Ascending aorta (tissue), 2 donors: ENCODE data around the gene NBEAL1. TPM values are rescaled to one million over a fixed set of nuclear protein-coding genes. Genes with fewer than 3 reads are reported as not detected.

Source experiments
- DNase-seq, 2 donors: peaks; one replicate each; pipeline ENCODE4 v3.0.0-alpha.2; 2019; ENCODE audit warnings: low spot score in 2 of 2
- H3K27ac ChIP-seq, 2 donors: fragments of 200-600 bp; sonication (generic); one replicate each; pipeline ENCODE4 v1.5.1; 2016 to 2017; ENCODE audit warnings: mild to moderate bottlenecking in 1 of 2
- H3K27me3 ChIP-seq: fragments of 200-600 bp; sonication (generic); one replicate; pipeline ENCODE4 v1.5.1; 2017
- H3K36me3 ChIP-seq, 2 donors: fragments of 200-600 bp; sonication (generic); one replicate each; pipeline ENCODE4 v1.5.1; 2016
- H3K4me1 ChIP-seq, 2 donors: fragments of 200-600 bp; sonication (generic); one replicate each; pipeline ENCODE4 v1.5.1; 2016 to 2017; ENCODE audit warnings: mild to moderate bottlenecking in 1 of 2
- H3K4me3 ChIP-seq, 2 donors: fragments of 200-600 bp; sonication (generic); one replicate each; pipeline ENCODE4 v1.5.1; 2016 to 2017; ENCODE audit warnings: mild to moderate bottlenecking in 1 of 2
- H3K9me3 ChIP-seq, 2 donors: fragments of 200-600 bp; sonication (generic); one replicate each; pipeline ENCODE4 v1.5.1; 2016
- CTCF ChIP-seq, 3 experiments: fragments of 200-600 bp in 2 of 3; fragments of 450-650 bp in 1 of 3; sonication (generic) in 2 of 3; IDR thresholded peaks; one replicate each; pipeline ENCODE4 v1.5.1; 2016 to 2019; ENCODE audit warnings: antibody characterized with exemption in 3 of 3, mild to moderate bottlenecking in 1 of 3, moderate library complexity in 1 of 3
- intact Hi-C: fragments of 100-400 bp; cut with DNase I; formaldehyde crosslinking; loops from one replicate; pipeline ENCODE4 v1.15.1; 2023
- total RNA-seq: library from RNA; depleted of rRNA; stranded (reverse); fragments of >200 nt; gene quantifications from one replicate; pipeline ENCODE4 v1.1.0, GENCODE V29; 2016

Gene NBEAL1
- total RNA-seq, 1 donor from 2014 or later, result 33.0 TPM

GRCh38 chr2:203164311-203164935 is 149.7 kb downstream of the NBEAL1 start:
- no peak overlapping the region for H3K4me3 ChIP-seq
- peaks cover 0 to 5% of the 10 kb centered on the region in 2 donors for H3K4me1 ChIP-seq
- H3K36me3 ChIP-seq, result peaks cover 25 to 69% of the 10 kb centered on the region in 2 donors
- no peak for DNase-seq
- H3K27ac ChIP-seq, result peak overlapping the region; percentile 77 to 86
- H3K9me3 ChIP-seq, result no peaks in the 10 kb centered on the region
- no peaks in the 10 kb centered on the region for H3K27me3 ChIP-seq
- intact Hi-C loops, result no loop called here
- no peak for TF ChIP-seq CTCF (IDR thresholded peaks at IDR 0.05)

DNA sequence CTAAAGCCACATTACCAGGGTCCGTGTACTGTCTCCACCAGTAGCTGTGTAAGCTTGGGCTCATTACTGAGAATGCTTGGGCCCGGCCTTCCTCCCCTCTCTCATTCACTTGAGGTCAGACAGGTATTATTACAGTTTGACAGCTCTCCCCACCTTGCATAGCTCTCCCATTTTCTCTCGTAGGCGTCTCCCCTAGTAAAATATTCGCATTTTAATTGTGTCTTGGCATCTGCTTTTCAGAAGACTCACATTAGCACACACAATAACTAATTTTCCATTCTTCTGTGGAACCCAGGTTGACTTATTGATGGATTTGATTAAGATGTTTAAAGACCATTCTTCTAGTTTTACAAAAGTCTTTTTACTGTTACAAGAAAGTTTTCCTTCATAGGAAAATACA is 153.1 kb downstream of the NBEAL1 start:
- H3K4me1 ChIP-seq, result peaks cover 0 to 5% of the 10 kb centered on the region in 2 donors
- H3K27ac ChIP-seq, result no peak overlapping the region
- DNase-seq, result no peak
- H3K4me3 ChIP-seq, result no peak overlapping the region
- intact Hi-C loops, result no loop called here
- H3K36me3 ChIP-seq, result peaks cover 40 to 64% of the 10 kb centered on the region in 2 donors
- no peak for TF ChIP-seq CTCF (IDR thresholded peaks at IDR 0.05)
- no peaks in the 10 kb centered on the region for H3K27me3 ChIP-seq
- H3K9me3 ChIP-seq, result no peaks in the 10 kb centered on the region

GRCh38 chr2:203170502-203170901 is 155.8 kb downstream of the NBEAL1 start:
- H3K27ac ChIP-seq, result no peak overlapping the region
- H3K4me3 ChIP-seq, result no peak overlapping the region
- H3K36me3 ChIP-seq, result peaks cover 48 to 66% of the 10 kb centered on the region in 2 donors
- no peak for DNase-seq
- no peaks in the 10 kb centered on the region for H3K27me3 ChIP-seq
- intact Hi-C loops, result no loop called here
- H3K4me1 ChIP-seq, result peaks cover 0 to 1% of the 10 kb centered on the region in 2 donors
- TF ChIP-seq CTCF (IDR thresholded peaks at IDR 0.05), result no peak
- no peaks in the 10 kb centered on the region for H3K9me3 ChIP-seq

DNA sequence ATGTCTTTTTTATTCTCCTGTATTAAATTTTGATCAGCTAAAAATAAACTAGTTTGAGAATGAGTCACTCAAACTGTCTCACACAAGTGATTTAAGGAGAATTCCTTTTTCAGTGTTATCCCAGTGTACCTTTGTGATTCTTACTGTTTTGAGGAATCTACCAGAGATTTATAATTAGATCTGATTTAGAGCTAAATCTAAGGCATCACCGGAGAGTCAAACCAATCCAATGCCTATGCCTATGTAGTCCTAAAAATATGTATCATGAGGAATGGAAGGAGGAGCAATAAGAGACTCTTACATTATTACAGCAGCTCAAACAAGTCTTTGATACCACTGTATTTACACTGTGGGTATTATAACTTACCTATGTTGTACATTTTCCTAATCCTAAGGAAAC is 160.7 kb downstream of the NBEAL1 start:
- no peaks in the 10 kb centered on the region for H3K27me3 ChIP-seq
- no peaks in the 10 kb centered on the region for H3K9me3 ChIP-seq
- TF ChIP-seq CTCF (IDR thresholded peaks at IDR 0.05), result no peak
- H3K4me3 ChIP-seq, result no peak overlapping the region
- peak overlapping the region; percentile 4 to 38 for H3K27ac ChIP-seq
- intact Hi-C loops, result no loop called here
- DNase-seq, result no peak
- peaks cover 0 to 6% of the 10 kb centered on the region in 2 donors for H3K4me1 ChIP-seq
- peaks cover 38 to 62% of the 10 kb centered on the region in 2 donors for H3K36me3 ChIP-seq

- intact Hi-C loops, result no loop called here
These were observed 162.7 kb downstream of the NBEAL1 start for GRCh38 chr2:203177361-203177760.

More at GRCh38 chr2:203177361-203177760, 162.7 kb downstream of the NBEAL1 start:
- H3K27ac ChIP-seq, result no peak overlapping the region
- no peak for TF ChIP-seq CTCF (IDR thresholded peaks at IDR 0.05)
- H3K4me3 ChIP-seq, result no peak overlapping the region
- peaks cover 0 to 6% of the 10 kb centered on the region in 2 donors for H3K4me1 ChIP-seq
- no peaks in the 10 kb centered on the region for H3K27me3 ChIP-seq
- H3K36me3 ChIP-seq, result peaks cover 44 to 68% of the 10 kb centered on the region in 2 donors
- H3K9me3 ChIP-seq, result no peaks in the 10 kb centered on the region
- DNase-seq, result no peak
